PC-9 (cell line): ENCODE data around the gene HTT. TPM values are rescaled to one million over a fixed set of nuclear protein-coding genes. Genes with fewer than 3 reads are reported as not detected.

Experiments
- BruUV-seq: library from RNA; stranded (reverse); fragments of 400-500 nt; replicated peaks from 2 replicates; lab custom pipeline; 2021; lab: Mats Ljungman, UMichigan
- CTCF ChIA-PET: fragments of 300-600 bp; sonication (Branson Sonifier 250); formaldehyde crosslinking; loops from one replicate; lab custom pipeline; 2022; ENCODE audit warnings: antibody characterized with exemption; lab: Charles Lee
- POLR2A ChIA-PET: fragments of 300-600 bp; sonication (Branson Sonifier 250); formaldehyde crosslinking; loops from one replicate; lab custom pipeline; 2022; ENCODE audit warnings: antibody characterized with exemption; ENCODE audit not compliant: unreplicated experiment; lab: Charles Lee
- DNase-seq, 2 experiments: peaks; one replicate each; pipeline versions ENCODE4 v3.0.0 to v3.0.0-alpha.2; 2015 to 2022; ENCODE audit warnings: mixed read lengths in 1 of 2
- H2AFZ ChIP-seq: fragments of 200-600 bp; sonication (generic); 2 replicates; pipeline ENCODE4 v1.8.1; 2017; ENCODE audit warnings: antibody characterized with exemption
- H3F3A ChIP-seq: fragments of 200-600 bp; sonication (generic); 2 replicates; pipeline ENCODE4 v1.8.1; 2017; ENCODE audit warnings: antibody characterized with exemption, mild to moderate bottlenecking, low read depth; ENCODE audit not compliant: insufficient read depth
- H3K27ac ChIP-seq: fragments of 200-600 bp; sonication (generic); 2 replicates; pipeline ENCODE4 v1.6.1; 2016; ENCODE audit warnings: mixed run types
- H3K27me3 ChIP-seq: fragments of 200-600 bp; sonication (generic); 2 replicates; pipeline ENCODE4 v1.6.1; 2016; ENCODE audit warnings: low read depth, mixed run types; ENCODE audit not compliant: insufficient read depth
- H3K36me3 ChIP-seq: fragments of 200-600 bp; sonication (generic); 2 replicates; pipeline ENCODE4 v1.6.1; 2016; ENCODE audit warnings: low read depth, mixed run types
- H3K4me1 ChIP-seq: fragments of 200-600 bp; sonication (generic); replicated peaks from 2 replicates; pipeline ENCODE4 v1.6.1; 2016; ENCODE audit warnings: mixed run types; ENCODE audit not compliant: insufficient read depth
- H3K4me2 ChIP-seq: fragments of 200-600 bp; sonication (generic); 2 replicates; pipeline ENCODE4 v1.6.1; 2017; ENCODE audit warnings: mixed run types
- H3K4me3 ChIP-seq: fragments of 200-600 bp; sonication (generic); 2 replicates; pipeline ENCODE4 v1.6.1; 2016; ENCODE audit warnings: mixed run types
- H3K79me2 ChIP-seq: fragments of 200-600 bp; sonication (generic); 2 replicates; pipeline ENCODE4 v1.6.1; 2017; ENCODE audit warnings: low read depth, mixed run types
- H3K9me2 ChIP-seq: fragments of 200-600 bp; sonication (generic); 2 replicates; pipeline ENCODE4 v1.8.1; 2017; ENCODE audit warnings: mild to moderate bottlenecking; ENCODE audit not compliant: insufficient read depth
- H3K9me3 ChIP-seq: fragments of 200-600 bp; sonication (generic); 2 replicates; pipeline ENCODE4 v1.8.1; 2016; ENCODE audit warnings: low read depth; ENCODE audit not compliant: insufficient read depth
- H4K20me1 ChIP-seq: fragments of 200-600 bp; sonication (generic); 2 replicates; pipeline ENCODE4 v1.8.1; 2017; ENCODE audit not compliant: insufficient read depth
- EZH2 ChIP-seq: fragments of 200-600 bp; sonication (generic); IDR thresholded peaks from 2 replicates; pipeline ENCODE4 v1.8.0; 2017; ENCODE audit warnings: antibody characterized with exemption, low read depth
- intact Hi-C: fragments of 100-400 bp; cut with micrococcal nuclease; formaldehyde crosslinking; loops from one replicate; pipeline ENCODE4 v1.10.0; 2022; ENCODE audit not compliant: unreplicated experiment
- total RNA-seq: library from RNA; stranded (reverse); gene quantifications from 2 replicates; pipeline ENCODE4 v1.2.3, GENCODE V29; 2021
- TF ChIP-seq, protein P1 (sequence below): fragments of 200-600 bp; sonication (generic); conservative IDR thresholded peaks from 2 replicates; pipeline ENCODE4 v1.6.1; 2017; ENCODE audit warnings: mixed run types, antibody characterized with exemption, mild to moderate bottlenecking, moderate library complexity

The HTT gene
- total RNA-seq, 1 experiment from 2014 or later: 81.7 TPM

DNA sequence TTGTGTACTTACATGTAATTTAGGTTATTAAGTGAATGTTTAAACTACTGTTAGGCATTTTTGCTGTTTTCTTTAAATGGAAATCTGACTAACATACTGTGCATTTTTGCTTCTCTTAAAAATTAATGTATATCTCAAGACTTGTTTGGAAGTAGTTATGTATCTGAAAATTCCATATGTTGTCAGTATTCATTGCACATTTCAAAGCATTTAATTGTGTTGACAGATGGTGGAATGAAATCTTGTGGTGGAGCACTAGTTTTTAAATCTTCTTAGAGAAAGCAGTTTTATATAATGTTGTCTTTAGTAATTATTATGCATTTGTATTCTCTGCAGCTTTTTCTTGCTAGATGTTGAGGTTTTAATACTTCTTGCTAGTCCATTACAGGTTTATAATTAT is 102.9 kb downstream of the HTT start:
- intact Hi-C loops: no loop called here
- Histone ChIP-seq H4K20me1 (no peaks in the 10 kb centered on the region), H3K4me3 (no peak overlapping the region), H3K4me1 (no peaks in the 10 kb centered on the region), H3K27me3 (no peaks in the 10 kb centered on the region), H3K9me3 (no peaks in the 10 kb centered on the region), H2AFZ (no peak overlapping the region), H3K79me2 (no peaks in the 10 kb centered on the region), H3K4me2 (no peak overlapping the region), H3K27ac (no peak overlapping the region), H3K9me2 (no peaks in the 10 kb centered on the region), H3K36me3 (no peaks in the 10 kb centered on the region), H3F3A (no peaks in the 10 kb centered on the region)
- ChIA-PET CTCF (no interaction called here), POLR2A (no interaction called here)
- DNase-seq: no peak
- no TSS peak for BruUV-seq
- TF ChIP-seq EZH2: no peak
- TF ChIP-seq, protein P1, sequence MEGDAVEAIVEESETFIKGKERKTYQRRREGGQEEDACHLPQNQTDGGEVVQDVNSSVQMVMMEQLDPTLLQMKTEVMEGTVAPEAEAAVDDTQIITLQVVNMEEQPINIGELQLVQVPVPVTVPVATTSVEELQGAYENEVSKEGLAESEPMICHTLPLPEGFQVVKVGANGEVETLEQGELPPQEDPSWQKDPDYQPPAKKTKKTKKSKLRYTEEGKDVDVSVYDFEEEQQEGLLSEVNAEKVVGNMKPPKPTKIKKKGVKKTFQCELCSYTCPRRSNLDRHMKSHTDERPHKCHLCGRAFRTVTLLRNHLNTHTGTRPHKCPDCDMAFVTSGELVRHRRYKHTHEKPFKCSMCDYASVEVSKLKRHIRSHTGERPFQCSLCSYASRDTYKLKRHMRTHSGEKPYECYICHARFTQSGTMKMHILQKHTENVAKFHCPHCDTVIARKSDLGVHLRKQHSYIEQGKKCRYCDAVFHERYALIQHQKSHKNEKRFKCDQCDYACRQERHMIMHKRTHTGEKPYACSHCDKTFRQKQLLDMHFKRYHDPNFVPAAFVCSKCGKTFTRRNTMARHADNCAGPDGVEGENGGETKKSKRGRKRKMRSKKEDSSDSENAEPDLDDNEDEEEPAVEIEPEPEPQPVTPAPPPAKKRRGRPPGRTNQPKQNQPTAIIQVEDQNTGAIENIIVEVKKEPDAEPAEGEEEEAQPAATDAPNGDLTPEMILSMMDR: no peak

DNA sequence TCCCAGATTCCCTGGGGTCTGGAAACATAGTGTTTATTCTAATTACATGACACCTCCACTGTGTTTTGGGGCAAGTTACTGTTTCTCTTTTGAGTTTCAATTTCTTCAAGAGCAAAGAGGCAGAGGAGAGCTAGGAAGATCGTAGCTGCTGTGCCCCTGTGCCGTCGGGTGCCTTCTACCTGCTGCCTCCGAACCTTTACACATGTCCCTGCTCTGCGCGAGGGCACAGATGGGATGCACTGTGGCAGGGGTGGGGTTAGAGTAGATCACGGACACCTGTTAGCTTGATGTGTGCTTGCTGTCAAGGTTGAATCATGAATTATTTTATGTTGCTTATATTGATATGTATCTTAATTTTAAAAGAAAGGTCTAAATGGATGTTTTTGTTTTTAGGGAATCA is 103.4 kb downstream of the HTT start:
- POLR2A ChIA-PET: no interaction called here
- Histone ChIP-seq H3K36me3 (no peaks in the 10 kb centered on the region), H3K4me1 (no peaks in the 10 kb centered on the region), H3K79me2 (no peaks in the 10 kb centered on the region), H2AFZ (no peak overlapping the region), H3F3A (no peaks in the 10 kb centered on the region), H4K20me1 (no peaks in the 10 kb centered on the region), H3K9me3 (no peaks in the 10 kb centered on the region), H3K4me2 (no peak overlapping the region), H3K4me3 (no peak overlapping the region), H3K9me2 (no peaks in the 10 kb centered on the region), H3K27ac (no peak overlapping the region), H3K27me3 (no peaks in the 10 kb centered on the region)
- TF ChIP-seq EZH2: no peak
- TF ChIP-seq, protein P1: no peak
- CTCF ChIA-PET: no interaction called here
- DNase-seq: no peak
- no TSS peak for BruUV-seq
- intact Hi-C loops: no loop called here

DNA sequence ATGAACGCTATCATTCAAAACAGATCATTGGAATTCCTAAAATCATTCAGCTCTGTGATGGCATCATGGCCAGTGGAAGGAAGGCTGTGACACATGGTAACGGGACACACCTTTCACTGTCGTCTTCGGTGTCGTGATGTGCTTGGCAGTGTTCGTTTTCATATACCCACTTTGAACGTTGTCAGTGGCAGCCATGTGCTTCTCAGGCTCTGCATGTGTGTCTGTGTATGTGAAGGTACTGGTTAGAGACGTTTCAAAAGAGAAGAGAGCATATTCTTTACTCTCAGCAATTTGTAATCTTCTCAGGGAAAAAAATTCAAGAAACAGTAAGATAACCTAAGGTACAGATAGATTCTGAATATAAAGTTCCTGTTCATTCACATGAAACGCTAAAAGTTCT is 103.9 kb downstream of the HTT start:
- Histone ChIP-seq H3K36me3 (no peaks in the 10 kb centered on the region), H2AFZ (no peak overlapping the region), H3K4me3 (no peak overlapping the region), H3K4me1 (no peaks in the 10 kb centered on the region), H3K27ac (no peak overlapping the region), H3K9me3 (no peaks in the 10 kb centered on the region), H3K79me2 (no peaks in the 10 kb centered on the region), H3K9me2 (no peaks in the 10 kb centered on the region), H3K27me3 (no peaks in the 10 kb centered on the region), H3F3A (no peaks in the 10 kb centered on the region), H3K4me2 (no peak overlapping the region), H4K20me1 (no peaks in the 10 kb centered on the region)
- ChIA-PET CTCF (no interaction called here), POLR2A (no interaction called here)
- no peak for DNase-seq
- BruUV-seq: no TSS peak
- TF ChIP-seq EZH2: no peak
- TF ChIP-seq, protein P1: no peak
- intact Hi-C loops: no loop called here
